Upper lobe of left lung (tissue), 4 donors: ENCODE measurements around the gene LAG3.

ENCODE experiments used
- CTCF ChIP-seq, 6 experiments: fragments of 450-650 bp in 4 of 6; fragments of 200-600 bp in 2 of 6; sonication (generic) in 2 of 6; IDR thresholded peaks; one replicate each; pipeline ENCODE4 v1.5.1; 2016 to 2019; ENCODE audit warnings: antibody characterized with exemption in 6 of 6
- POLR2AphosphoS5 ChIP-seq, 2 donors: sonication (generic); formaldehyde crosslinking; IDR thresholded peaks; one replicate each; pipeline ENCODE4 v1.5.1; 2017; ENCODE audit warnings: antibody characterized with exemption in 2 of 2

DNA sequence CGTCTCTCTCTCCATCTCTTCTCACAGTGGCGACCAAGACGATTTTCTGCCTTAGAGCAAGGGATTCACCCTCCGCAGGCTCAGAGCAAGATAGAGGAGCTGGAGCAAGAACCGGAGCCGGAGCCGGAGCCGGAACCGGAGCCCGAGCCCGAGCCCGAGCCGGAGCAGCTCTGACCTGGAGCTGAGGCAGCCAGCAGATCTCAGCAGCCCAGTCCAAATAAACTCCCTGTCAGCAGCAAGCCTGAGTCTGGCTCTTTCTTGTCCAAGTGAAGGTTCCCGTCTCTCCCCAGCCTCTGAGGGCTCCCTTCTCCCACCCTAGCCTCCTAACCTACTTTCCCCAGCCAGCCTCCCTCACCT is 5.9 kb downstream of the LAG3 start:
- TF ChIP-seq CTCF (IDR thresholded peaks at IDR 0.05) (no peak), POLR2AphosphoS5 (IDR thresholded peaks at IDR 0.05) (no peak)
